Ascending aorta (tissue), 2 donors: Measurements from ENCODE around the gene DYNLRB1. TPM values are rescaled to one million over a fixed set of nuclear protein-coding genes. Genes with fewer than 3 reads are reported as not detected.

Source experiments
- DNase-seq, 2 donors: peaks; one replicate each; pipeline ENCODE4 v3.0.0-alpha.2; 2019; ENCODE audit warnings: low spot score in 2 of 2
- H3K27ac ChIP-seq, 2 donors: fragments of 200-600 bp; sonication (generic); one replicate each; pipeline ENCODE4 v1.5.1; 2016 to 2017; ENCODE audit warnings: mild to moderate bottlenecking in 1 of 2
- H3K27me3 ChIP-seq: fragments of 200-600 bp; sonication (generic); one replicate; pipeline ENCODE4 v1.5.1; 2017
- H3K36me3 ChIP-seq, 2 donors: fragments of 200-600 bp; sonication (generic); one replicate each; pipeline ENCODE4 v1.5.1; 2016
- H3K4me1 ChIP-seq, 2 donors: fragments of 200-600 bp; sonication (generic); one replicate each; pipeline ENCODE4 v1.5.1; 2016 to 2017; ENCODE audit warnings: mild to moderate bottlenecking in 1 of 2
- H3K4me3 ChIP-seq, 2 donors: fragments of 200-600 bp; sonication (generic); one replicate each; pipeline ENCODE4 v1.5.1; 2016 to 2017; ENCODE audit warnings: mild to moderate bottlenecking in 1 of 2
- H3K9me3 ChIP-seq, 2 donors: fragments of 200-600 bp; sonication (generic); one replicate each; pipeline ENCODE4 v1.5.1; 2016
- intact Hi-C: fragments of 100-400 bp; cut with DNase I; formaldehyde crosslinking; loops from one replicate; pipeline ENCODE4 v1.15.1; 2023
- total RNA-seq: library from RNA; depleted of rRNA; stranded (reverse); fragments of >200 nt; gene quantifications from one replicate; pipeline ENCODE4 v1.1.0, GENCODE V29; 2016
- TF ChIP-seq, protein P1 (sequence below), 3 experiments: fragments of 200-600 bp in 2 of 3; fragments of 450-650 bp in 1 of 3; sonication (generic) in 2 of 3; IDR thresholded peaks; one replicate each; pipeline ENCODE4 v1.5.1; 2016 to 2019; ENCODE audit warnings: antibody characterized with exemption in 3 of 3, mild to moderate bottlenecking in 1 of 3, moderate library complexity in 1 of 3

DYNLRB1 gene
- total RNA-seq, 1 donor from 2014 or later: 148 TPM

GRCh38 chr20:34583544-34583943, 67.3 kb downstream of the DYNLRB1 start:
- Histone ChIP-seq H3K4me3 (no peak overlapping the region), H3K4me1 (peaks cover 0 to 22% of the 10 kb centered on the region in 2 donors), H3K36me3 (peaks cover 0 to 22% of the 10 kb centered on the region in 2 donors), H3K27ac (no peak overlapping the region), H3K9me3 (no peaks in the 10 kb centered on the region), H3K27me3 (no peaks in the 10 kb centered on the region)
- TF ChIP-seq, protein P1, sequence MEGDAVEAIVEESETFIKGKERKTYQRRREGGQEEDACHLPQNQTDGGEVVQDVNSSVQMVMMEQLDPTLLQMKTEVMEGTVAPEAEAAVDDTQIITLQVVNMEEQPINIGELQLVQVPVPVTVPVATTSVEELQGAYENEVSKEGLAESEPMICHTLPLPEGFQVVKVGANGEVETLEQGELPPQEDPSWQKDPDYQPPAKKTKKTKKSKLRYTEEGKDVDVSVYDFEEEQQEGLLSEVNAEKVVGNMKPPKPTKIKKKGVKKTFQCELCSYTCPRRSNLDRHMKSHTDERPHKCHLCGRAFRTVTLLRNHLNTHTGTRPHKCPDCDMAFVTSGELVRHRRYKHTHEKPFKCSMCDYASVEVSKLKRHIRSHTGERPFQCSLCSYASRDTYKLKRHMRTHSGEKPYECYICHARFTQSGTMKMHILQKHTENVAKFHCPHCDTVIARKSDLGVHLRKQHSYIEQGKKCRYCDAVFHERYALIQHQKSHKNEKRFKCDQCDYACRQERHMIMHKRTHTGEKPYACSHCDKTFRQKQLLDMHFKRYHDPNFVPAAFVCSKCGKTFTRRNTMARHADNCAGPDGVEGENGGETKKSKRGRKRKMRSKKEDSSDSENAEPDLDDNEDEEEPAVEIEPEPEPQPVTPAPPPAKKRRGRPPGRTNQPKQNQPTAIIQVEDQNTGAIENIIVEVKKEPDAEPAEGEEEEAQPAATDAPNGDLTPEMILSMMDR (IDR thresholded peaks at IDR 0.05): no peak
- peak in 1 of 2 donors; percentile 55 for DNase-seq
- intact Hi-C loops: no loop called here

- no peaks in the 10 kb centered on the region for H3K9me3 ChIP-seq
- peaks cover 0 to 14% of the 10 kb centered on the region in 2 donors for H3K4me1 ChIP-seq
- intact Hi-C loops: no loop called here
- peak in 1 of 2 donors; percentile 54 for DNase-seq
- H3K36me3 ChIP-seq: peaks cover 0 to 22% of the 10 kb centered on the region in 2 donors
- no peaks in the 10 kb centered on the region for H3K27me3 ChIP-seq
- TF ChIP-seq, protein P1 (IDR thresholded peaks at IDR 0.05): no peak
- H3K27ac ChIP-seq: no peak overlapping the region
- H3K4me3 ChIP-seq: no peak overlapping the region
Observed at GRCh38 chr20:34585019-34585418, 68.8 kb downstream of the DYNLRB1 start.

- Histone ChIP-seq H3K27me3 (no peaks in the 10 kb centered on the region), H3K4me3 (no peak overlapping the region), H3K27ac (no peak overlapping the region), H3K36me3 (peaks cover 0 to 22% of the 10 kb centered on the region in 2 donors), H3K4me1 (peaks cover 0 to 8% of the 10 kb centered on the region in 2 donors), H3K9me3 (no peaks in the 10 kb centered on the region)
- intact Hi-C loops: no loop called here
- TF ChIP-seq, protein P1 (IDR thresholded peaks at IDR 0.05): no peak
- no peak for DNase-seq
Observed at GRCh38 chr20:34586488-34587163, 70.4 kb downstream of the DYNLRB1 start.

Other genes starting within 250 kb of the DYNLRB1 start
- gene AHCY, start 213.1 kb upstream of the DYNLRB1 start, total RNA-seq: 93.8 TPM
- gene ITCH, start 153.1 kb upstream of the DYNLRB1 start, total RNA-seq: 42.8 TPM
- gene MAP1LC3A, start 42.3 kb downstream of the DYNLRB1 start, total RNA-seq: 131 TPM
- 41.5 TPM for gene PIGU, start 160.7 kb downstream of the DYNLRB1 start, total RNA-seq
- 6.2 TPM for gene TP53INP2, start 187.9 kb downstream of the DYNLRB1 start, total RNA-seq